Fibroblast of lung (primary cell): ENCODE data around the gene CCT5.

Experiments used
- CTCF ChIP-seq, 2 donors: IDR thresholded peaks in 1 of 2; conservative IDR thresholded peaks in 1 of 2; 1 replicate in 1 of 2; 2 replicates in 1 of 2; pipeline ENCODE4 v1.5.1; 2011 to 2012; ENCODE audit warnings: low read length in 2 of 2, control low read depth in 1 of 2, inconsistent platforms in 1 of 2, low read depth in 1 of 2, mild to moderate bottlenecking in 1 of 2
- EZH2 ChIP-seq: IDR thresholded peaks from 2 replicates; pipeline ENCODE4 v1.5.1; 2012; ENCODE audit warnings: low read length, control low read depth, mild to moderate bottlenecking; ENCODE audit errors: missing control alignments

DNA sequence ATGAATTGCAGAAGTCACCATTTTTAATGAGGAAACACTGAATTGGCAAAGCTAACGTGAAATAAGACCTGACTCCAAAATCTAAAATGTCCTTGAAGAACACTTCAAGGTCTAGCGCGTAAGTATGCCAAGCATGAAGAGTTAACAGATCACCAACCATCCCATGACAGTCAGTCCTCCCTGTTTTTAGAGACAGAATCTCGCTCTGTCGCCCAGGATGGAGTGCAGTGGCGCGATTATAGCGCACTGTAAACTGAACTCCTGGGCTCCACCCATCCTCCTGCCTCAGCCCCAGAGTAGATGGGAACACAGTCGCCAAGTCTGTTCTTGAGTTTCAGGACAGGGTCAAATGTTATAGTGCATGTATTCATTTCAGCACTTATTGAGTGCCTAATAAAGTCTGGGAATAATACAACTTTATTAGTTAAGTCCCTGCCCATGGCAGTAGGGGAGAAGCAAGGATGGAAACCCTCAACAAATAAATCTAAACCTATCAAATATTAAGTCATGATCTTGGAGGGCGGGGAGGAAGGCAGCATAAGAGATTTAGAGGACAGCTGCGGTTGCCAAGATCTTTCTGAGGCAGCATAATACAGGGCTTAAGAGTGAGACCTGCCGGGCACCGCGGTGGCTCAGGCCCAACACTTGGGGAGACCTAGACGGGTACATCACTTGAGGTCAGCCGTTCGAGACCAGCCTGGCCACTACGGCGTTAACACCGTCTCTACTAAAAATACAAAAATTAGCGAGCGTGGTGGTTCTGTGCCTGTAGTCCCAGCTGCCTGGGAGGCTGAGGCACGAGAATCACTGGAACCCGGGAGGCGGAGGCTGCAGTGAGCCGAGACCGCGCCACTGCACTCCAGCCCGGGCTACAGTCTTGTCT, 1.5 kb upstream of the CCT5 start:
- no peak for TF ChIP-seq CTCF (conservative IDR thresholded peaks at IDR 0.05 in 1 of 2, IDR thresholded peaks at IDR 0.05 in 1 of 2; ENCODE audit: low read depth in 1 of 2, low read length in 2 of 2)
- TF ChIP-seq EZH2, result no peak
